ENCODE measurements around the gene FBXO15.

The FBXO15 gene

DNA sequence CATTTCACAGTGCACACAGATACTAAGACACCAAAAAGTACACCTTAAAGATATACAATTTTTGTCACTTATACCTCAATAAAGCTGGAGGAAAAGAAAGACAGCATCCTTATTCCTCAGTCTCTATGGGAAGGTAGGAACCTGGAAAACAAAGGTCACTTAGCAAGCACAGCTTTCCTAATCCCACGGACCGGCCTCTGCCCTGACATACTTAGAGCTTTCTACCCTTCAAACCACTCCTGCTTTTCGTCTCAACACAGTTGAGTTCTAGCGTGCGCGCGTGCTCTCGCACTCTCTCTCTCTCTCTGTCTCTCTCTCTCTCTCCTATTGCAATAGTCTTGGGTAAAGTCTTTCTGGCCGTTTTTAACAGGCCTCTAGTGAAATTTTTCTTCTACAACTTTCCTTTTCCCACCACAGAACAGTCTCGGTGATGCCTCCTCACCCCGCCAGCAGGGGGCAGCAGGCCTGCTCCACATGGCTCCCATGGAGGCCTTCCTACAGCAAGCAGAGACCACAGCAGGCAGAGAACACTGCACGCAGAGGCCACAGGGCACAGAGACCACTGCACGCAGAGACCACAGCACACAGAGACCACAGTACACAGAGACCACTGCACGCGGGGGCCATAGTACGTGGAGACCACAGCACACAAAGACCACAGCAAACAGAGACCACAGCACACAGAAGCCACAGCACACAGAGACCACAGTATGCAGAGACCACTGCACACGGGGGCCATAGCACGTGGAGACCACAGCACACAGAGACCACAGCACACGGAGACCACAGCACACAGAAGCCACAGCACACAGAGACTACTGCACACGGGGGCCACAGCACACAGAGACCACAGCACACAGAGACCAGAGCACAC lies 106.9 kb downstream of the FBXO15 start:
- Histone ChIP-seq H3K27me3 (ENCODE audit: low read depth, low read length) (0 out of 2 replicates have a peak, but pooled peaks cover 3% of the 10 kb centered on the region), H2AFZ (ENCODE audit: low read depth, low read length) (peak overlapping the region; percentile 95), H3K9ac (ENCODE audit: low read length) (no peak overlapping the region), H3K4me2 (ENCODE audit: low read length) (peak overlapping the region; percentile 11; the same call in 1 of the 2 replicates), H3K27ac (ENCODE audit: low read length) (no peak overlapping the region), H3K9me3 (ENCODE audit: insufficient read depth, low read length) (no peaks in the 10 kb centered on the region), H3K36me3 (replicated peaks; ENCODE audit: low read depth, low read length) (no peaks in the 10 kb centered on the region), H3K4me1 (ENCODE audit: low read length) (peaks cover 8% of the 10 kb centered on the region), H4K20me1 (ENCODE audit: insufficient read depth, low read length) (no peaks in the 10 kb centered on the region), H3K79me2 (ENCODE audit: low read length) (no peaks in the 10 kb centered on the region), H3K4me3 (ENCODE audit: low read length) (no peak overlapping the region)
- TF ChIP-seq, protein P1, sequence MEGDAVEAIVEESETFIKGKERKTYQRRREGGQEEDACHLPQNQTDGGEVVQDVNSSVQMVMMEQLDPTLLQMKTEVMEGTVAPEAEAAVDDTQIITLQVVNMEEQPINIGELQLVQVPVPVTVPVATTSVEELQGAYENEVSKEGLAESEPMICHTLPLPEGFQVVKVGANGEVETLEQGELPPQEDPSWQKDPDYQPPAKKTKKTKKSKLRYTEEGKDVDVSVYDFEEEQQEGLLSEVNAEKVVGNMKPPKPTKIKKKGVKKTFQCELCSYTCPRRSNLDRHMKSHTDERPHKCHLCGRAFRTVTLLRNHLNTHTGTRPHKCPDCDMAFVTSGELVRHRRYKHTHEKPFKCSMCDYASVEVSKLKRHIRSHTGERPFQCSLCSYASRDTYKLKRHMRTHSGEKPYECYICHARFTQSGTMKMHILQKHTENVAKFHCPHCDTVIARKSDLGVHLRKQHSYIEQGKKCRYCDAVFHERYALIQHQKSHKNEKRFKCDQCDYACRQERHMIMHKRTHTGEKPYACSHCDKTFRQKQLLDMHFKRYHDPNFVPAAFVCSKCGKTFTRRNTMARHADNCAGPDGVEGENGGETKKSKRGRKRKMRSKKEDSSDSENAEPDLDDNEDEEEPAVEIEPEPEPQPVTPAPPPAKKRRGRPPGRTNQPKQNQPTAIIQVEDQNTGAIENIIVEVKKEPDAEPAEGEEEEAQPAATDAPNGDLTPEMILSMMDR (IDR thresholded peaks at IDR 0.05; ENCODE audit: low read depth, low read length) = peak; percentile 95
- TF ChIP-seq EZH2phosphoT487 (IDR thresholded peaks at IDR 0.05; ENCODE audit: low read depth) = no peak

DNA sequence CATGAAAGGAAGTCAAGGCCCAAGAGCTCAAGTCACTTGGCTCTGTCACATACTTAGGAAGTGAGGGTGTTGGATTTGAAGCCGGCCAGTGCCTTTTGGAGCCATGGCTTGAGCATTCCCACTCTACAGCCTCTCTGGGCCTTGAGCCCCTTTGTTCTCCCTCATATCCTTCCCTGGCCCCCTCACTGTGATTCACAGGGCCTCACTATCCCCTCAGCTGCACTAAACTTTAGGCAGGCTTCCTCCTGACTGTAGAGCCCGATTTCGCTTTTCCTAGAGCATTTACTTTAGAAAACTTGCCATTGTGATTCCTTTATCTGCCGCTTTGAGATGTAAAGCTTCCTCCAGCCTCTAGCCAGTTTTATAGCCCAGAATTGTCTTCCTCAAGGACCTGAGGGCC lies 107.6 kb downstream of the FBXO15 start:
- H3K36me3 ChIP-seq (replicated peaks; ENCODE audit: low read depth, low read length) = no peaks in the 10 kb centered on the region
- no peak overlapping the region for H3K4me2 ChIP-seq (ENCODE audit: low read length)
- no peak overlapping the region for H3K27ac ChIP-seq (ENCODE audit: low read length)
- H3K4me3 ChIP-seq (ENCODE audit: low read length) = no peak overlapping the region
- TF ChIP-seq, protein P1 (IDR thresholded peaks at IDR 0.05; ENCODE audit: low read depth, low read length) = no peak
- TF ChIP-seq EZH2phosphoT487 (IDR thresholded peaks at IDR 0.05; ENCODE audit: low read depth) = no peak
- H2AFZ ChIP-seq (ENCODE audit: low read depth, low read length) = no peak overlapping the region
- H3K79me2 ChIP-seq (ENCODE audit: low read length) = no peaks in the 10 kb centered on the region
- H3K4me1 ChIP-seq (ENCODE audit: low read length) = peaks cover 8% of the 10 kb centered on the region
- no peaks in the 10 kb centered on the region for H4K20me1 ChIP-seq (ENCODE audit: insufficient read depth, low read length)
- H3K9me3 ChIP-seq (ENCODE audit: insufficient read depth, low read length) = no peaks in the 10 kb centered on the region
- no peak overlapping the region for H3K9ac ChIP-seq (ENCODE audit: low read length)
- H3K27me3 ChIP-seq (ENCODE audit: low read depth, low read length) = 0 out of 2 replicates have a peak, but pooled peaks cover 3% of the 10 kb centered on the region

DNA sequence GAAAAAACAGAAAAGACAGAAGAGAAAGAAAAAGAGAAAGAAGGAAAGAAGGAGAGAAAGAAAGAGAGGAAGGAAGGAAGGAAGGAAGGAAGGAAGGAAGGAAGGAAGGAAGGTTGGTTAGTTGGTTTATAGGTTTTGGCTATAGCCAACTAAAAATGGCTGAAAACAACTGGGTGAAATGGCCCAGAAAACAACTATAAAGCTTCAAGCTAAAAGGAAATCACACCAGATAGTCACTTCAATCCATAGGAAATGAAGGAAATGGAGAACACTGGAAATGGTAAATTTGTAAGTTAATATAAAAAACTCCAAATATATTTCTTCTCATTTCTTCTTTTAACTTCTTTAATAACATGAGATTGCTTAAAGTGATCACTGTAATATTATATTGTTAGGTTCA lies 118.5 kb downstream of the FBXO15 start:
- Histone ChIP-seq H3K27me3 (ENCODE audit: low read depth, low read length) (peaks cover 19% of the 10 kb centered on the region), H4K20me1 (ENCODE audit: insufficient read depth, low read length) (no peaks in the 10 kb centered on the region), H3K9me3 (ENCODE audit: insufficient read depth, low read length) (no peaks in the 10 kb centered on the region), H3K79me2 (ENCODE audit: low read length) (no peaks in the 10 kb centered on the region), H2AFZ (ENCODE audit: low read depth, low read length) (no peak overlapping the region), H3K27ac (ENCODE audit: low read length) (no peak overlapping the region), H3K9ac (ENCODE audit: low read length) (no peak overlapping the region), H3K36me3 (replicated peaks; ENCODE audit: low read depth, low read length) (no peaks in the 10 kb centered on the region), H3K4me1 (ENCODE audit: low read length) (no peaks in the 10 kb centered on the region), H3K4me2 (ENCODE audit: low read length) (no peak overlapping the region), H3K4me3 (ENCODE audit: low read length) (no peak overlapping the region)
- no peak for TF ChIP-seq EZH2phosphoT487 (IDR thresholded peaks at IDR 0.05; ENCODE audit: low read depth)
- TF ChIP-seq, protein P1 (IDR thresholded peaks at IDR 0.05; ENCODE audit: low read depth, low read length) = no peak
